ENCODE data around the gene UCP2.

UCP2 gene

GRCh38 chr11:73961321-73961720, 21.3 kb downstream of the UCP2 start:
- peaks cover 0 to 9% of the 10 kb centered on the region in 2 donors for H3K27me3 ChIP-seq
- no peak for DNase-seq
- intact Hi-C loops (cut with DNase I; ENCODE audit: low total_unique reads), result loop anchor here (10.0 kb wide), 2 partner anchors 63 to 213 kb away; partner anchors contain the start of genes C2CD3 and PPME1
- H3K9me3 ChIP-seq, result no peaks in the 10 kb centered on the region
- H3K27ac ChIP-seq, result no peak overlapping the region
- no peak for TF ChIP-seq CTCF (IDR thresholded peaks at IDR 0.05)
- H3K4me1 ChIP-seq, result peaks cover 0 to 10% (median 6%) of the 10 kb centered on the region in 4 donors
- H3K4me3 ChIP-seq, result no peak overlapping the region
- no peaks in the 10 kb centered on the region for H3K36me3 ChIP-seq

- H3K27me3 ChIP-seq, result peaks cover 0 to 9% of the 10 kb centered on the region in 2 donors
- no peaks in the 10 kb centered on the region for H3K4me1 ChIP-seq
- no peaks in the 10 kb centered on the region for H3K9me3 ChIP-seq
- intact Hi-C loops (cut with DNase I; ENCODE audit: low total_unique reads), result no loop called here
- peak in 1 of 2 donors; percentile 33 for DNase-seq
- no peaks in the 10 kb centered on the region for H3K36me3 ChIP-seq
- no peak overlapping the region for H3K27ac ChIP-seq
- no peak for TF ChIP-seq CTCF (IDR thresholded peaks at IDR 0.05)
- H3K4me3 ChIP-seq, result no peak overlapping the region
Observed at GRCh38 chr11:73958521-73959141, 24.0 kb downstream of the UCP2 start.

DNA sequence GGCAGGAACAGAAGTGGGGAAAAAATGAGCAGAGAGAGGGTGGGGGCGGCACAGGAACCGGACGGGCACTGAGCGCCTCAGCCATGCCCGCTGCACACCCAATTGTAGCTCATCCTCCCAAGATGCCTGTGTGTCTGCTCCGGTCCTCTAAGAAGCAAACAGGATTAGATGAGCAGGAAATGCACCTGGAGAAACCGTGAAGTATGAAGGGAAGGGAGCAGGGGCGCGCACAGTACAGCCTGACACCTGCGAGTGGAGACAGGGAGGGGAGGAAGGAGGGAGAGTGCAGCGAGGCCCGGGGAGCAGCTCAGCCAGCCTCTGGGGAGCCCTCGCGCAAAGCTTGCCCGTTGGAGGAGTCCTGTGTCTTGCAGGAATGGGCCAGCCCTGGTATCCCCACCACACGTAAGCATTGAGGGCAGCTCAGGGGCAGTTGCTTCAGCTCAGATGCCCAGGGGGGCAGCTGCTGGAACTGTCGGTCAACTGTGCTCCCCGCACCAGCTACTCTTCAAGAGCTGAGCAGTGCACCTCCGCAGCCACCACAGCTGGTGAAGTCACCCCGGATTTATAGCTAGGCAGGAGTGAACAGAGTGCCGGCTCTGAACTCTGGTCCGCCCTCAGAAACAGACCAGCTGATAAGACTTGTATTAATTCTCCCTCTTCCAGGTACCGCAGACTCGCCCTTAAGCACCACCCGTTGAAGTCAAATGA, 24.8 kb downstream of the UCP2 start:
- no peak overlapping the region for H3K4me3 ChIP-seq
- DNase-seq, result peak in 1 of 2 donors; percentile 58

GRCh38 chr11:73956876-73957653, 25.6 kb downstream of the UCP2 start:
- Histone ChIP-seq H3K4me3 (no peak overlapping the region), H3K27me3 (peaks cover 0 to 9% of the 10 kb centered on the region in 2 donors), H3K9me3 (no peaks in the 10 kb centered on the region), H3K36me3 (no peaks in the 10 kb centered on the region), H3K4me1 (no peaks in the 10 kb centered on the region), H3K27ac (no peak overlapping the region)
- TF ChIP-seq CTCF (IDR thresholded peaks at IDR 0.05), result no peak
- DNase-seq, result peak in 1 of 2 donors; percentile 50
- intact Hi-C loops (cut with DNase I; ENCODE audit: low total_unique reads), result no loop called here

More for the DNA sequence above, 24.8 kb downstream of the UCP2 start:
- no peaks in the 10 kb centered on the region for H3K9me3 ChIP-seq
- H3K27ac ChIP-seq, result no peak overlapping the region
- no peak for TF ChIP-seq CTCF (IDR thresholded peaks at IDR 0.05)
- H3K36me3 ChIP-seq, result no peaks in the 10 kb centered on the region
- peaks cover 0 to 9% of the 10 kb centered on the region in 2 donors for H3K27me3 ChIP-seq
- intact Hi-C loops (cut with DNase I; ENCODE audit: low total_unique reads), result no loop called here
- H3K4me1 ChIP-seq, result no peaks in the 10 kb centered on the region

DNA sequence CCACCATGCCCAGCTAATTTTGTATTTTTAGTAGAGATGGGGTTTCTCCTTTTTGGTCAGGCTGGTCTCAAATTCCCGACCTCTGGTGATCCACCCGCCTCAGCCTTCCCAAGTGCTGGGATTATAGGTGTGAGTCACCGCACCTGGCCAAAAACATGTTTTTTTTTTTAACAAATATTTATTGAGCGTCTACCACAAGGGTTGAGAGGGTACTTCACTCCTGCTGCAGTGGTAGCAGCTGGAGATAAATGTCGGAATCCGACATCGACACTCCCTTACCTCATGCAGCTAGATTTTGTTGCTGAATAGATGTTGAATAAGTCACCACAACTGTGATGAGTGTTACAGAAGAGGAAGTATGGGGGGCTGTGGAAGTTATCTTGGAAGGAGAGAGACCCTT, 30.8 kb downstream of the UCP2 start:
- Histone ChIP-seq H3K27me3 (peaks cover 0 to under 1% of the 10 kb centered on the region in 2 donors), H3K4me1 (no peaks in the 10 kb centered on the region), H3K4me3 (no peak overlapping the region), H3K9me3 (no peaks in the 10 kb centered on the region), H3K27ac (no peak overlapping the region), H3K36me3 (no peaks in the 10 kb centered on the region)
- DNase-seq, result no peak
- intact Hi-C loops (cut with DNase I; ENCODE audit: low total_unique reads), result no loop called here
- TF ChIP-seq CTCF (IDR thresholded peaks at IDR 0.05), result no peak

All from tibial artery (tissue), 4 donors.